Activated T-cell treated with anti-CD3 and anti-CD28 coated beads, Interleukin-2, amount 50 U/mL, for 24 hours (primary cell): ENCODE measurements around the gene GPATCH1.
A peak's percentile ranks its signal among the peaks of the same experiment; 100 is the strongest.
"Not testable (repeated sequence)": the region's sequence is repeated elsewhere in the genome, so short reads cannot be mapped to it uniquely, and the experiment has no call there.

Experiments used
- DNase-seq: peaks from one replicate; pipeline ENCODE4 v3.0.0-alpha.2; 2020
- H3K27ac Mint-ChIP-seq: 2 replicates; pipeline ENCODE4 v1.8.0; 2020; ENCODE audit warnings: mild to moderate bottlenecking, mixed read lengths
- H3K27me3 Mint-ChIP-seq: 2 replicates; pipeline ENCODE4 v1.8.0; 2020; ENCODE audit warnings: mixed read lengths
- H3K36me3 Mint-ChIP-seq: 2 replicates; pipeline ENCODE4 v1.8.0; 2020; ENCODE audit warnings: low read depth, mixed read lengths
- H3K4me1 Mint-ChIP-seq: 2 replicates; pipeline ENCODE4 v1.8.0; 2020; ENCODE audit warnings: low read depth, mixed read lengths
- H3K4me3 Mint-ChIP-seq: 2 replicates; pipeline ENCODE4 v1.8.0; 2020; ENCODE audit warnings: mild to moderate bottlenecking, moderate library complexity, mixed read lengths
- H3K9me3 Mint-ChIP-seq: 2 replicates; pipeline ENCODE4 v1.8.0; 2020; ENCODE audit warnings: mixed read lengths

Gene GPATCH1

DNA sequence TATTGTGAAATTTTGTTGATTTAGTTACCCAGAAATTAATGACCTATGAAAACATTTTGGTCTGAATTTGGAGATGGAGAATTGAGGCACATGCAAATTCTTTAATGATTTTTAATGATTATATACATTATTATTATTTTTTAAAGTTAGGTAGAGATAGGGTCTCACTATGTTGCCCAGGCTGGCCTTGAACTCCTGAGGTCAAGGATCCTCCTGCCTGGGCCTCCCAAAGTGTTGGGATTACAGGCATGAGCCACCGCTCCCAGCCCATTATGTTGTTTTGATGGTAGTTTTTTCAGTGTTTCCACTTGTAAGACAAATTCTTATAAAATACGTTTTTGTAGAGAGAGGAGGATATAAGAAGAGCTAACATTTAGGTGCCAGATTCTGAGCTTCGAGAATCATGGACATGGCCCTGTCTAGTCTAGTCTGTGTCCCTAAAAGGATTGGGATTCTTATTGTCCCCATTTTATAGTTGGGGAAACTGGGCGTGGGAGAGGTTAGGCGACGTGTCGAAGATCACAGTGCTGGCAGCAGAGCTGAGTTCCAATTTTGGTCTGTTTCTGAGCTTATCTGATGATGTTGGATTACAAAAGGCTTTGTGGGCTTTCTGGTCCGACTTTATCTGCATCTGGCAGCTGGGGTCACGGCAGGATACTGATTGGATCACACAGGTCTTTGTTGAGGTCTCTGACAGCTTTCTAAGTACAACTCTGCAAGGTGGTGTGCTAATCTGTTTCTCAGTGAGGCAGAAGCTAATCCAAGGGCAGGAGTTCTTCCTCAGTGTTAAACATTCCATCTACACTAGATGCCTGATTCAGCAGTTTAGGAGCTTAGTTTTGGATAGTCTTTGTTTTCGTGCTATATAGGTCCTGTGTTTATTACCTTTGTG lies 43.5 kb downstream of the GPATCH1 start:
- H3K27me3 Mint-ChIP-seq: no peaks in the 10 kb centered on the region

DNA sequence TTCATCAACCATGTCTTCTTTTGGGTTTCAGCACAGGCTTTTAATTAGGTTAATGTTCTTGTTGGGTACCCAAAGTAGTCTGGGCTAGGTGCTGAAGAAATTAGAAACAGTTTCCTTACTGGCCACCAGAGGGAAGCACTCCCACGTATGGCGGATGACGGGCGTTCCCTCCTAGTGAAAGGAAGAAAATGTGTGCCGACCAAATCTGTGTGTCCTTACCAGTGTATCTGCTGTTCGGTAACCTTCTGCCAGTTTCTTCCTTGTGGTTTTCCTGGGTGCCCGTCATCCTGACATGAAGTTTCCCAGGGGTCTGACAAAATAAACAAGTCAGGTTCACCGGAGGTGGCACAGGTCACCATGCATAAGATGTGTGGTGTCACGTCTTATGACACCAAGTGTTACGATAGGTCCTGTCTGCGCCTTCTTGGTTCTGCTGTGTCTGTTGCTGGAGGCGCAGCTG lies 45.0 kb downstream of the GPATCH1 start:
- H3K4me3 Mint-ChIP-seq: no peak overlapping the region
- H3K36me3 Mint-ChIP-seq: peaks cover 72% of the 10 kb centered on the region
- peaks cover 6% of the 10 kb centered on the region for H3K4me1 Mint-ChIP-seq
- no peaks in the 10 kb centered on the region for H3K9me3 Mint-ChIP-seq
- no peak overlapping the region for H3K27ac Mint-ChIP-seq
- H3K27me3 Mint-ChIP-seq: no peaks in the 10 kb centered on the region
- peak; percentile 63 for DNase-seq

More for the DNA sequence above, 43.5 kb downstream of the GPATCH1 start:
- no peak overlapping the region for H3K4me3 Mint-ChIP-seq
- no peaks in the 10 kb centered on the region for H3K9me3 Mint-ChIP-seq
- H3K4me1 Mint-ChIP-seq: peaks cover 6% of the 10 kb centered on the region
- H3K36me3 Mint-ChIP-seq: peaks cover 62% of the 10 kb centered on the region
- no peak overlapping the region for H3K27ac Mint-ChIP-seq
- DNase-seq: no peak

DNA sequence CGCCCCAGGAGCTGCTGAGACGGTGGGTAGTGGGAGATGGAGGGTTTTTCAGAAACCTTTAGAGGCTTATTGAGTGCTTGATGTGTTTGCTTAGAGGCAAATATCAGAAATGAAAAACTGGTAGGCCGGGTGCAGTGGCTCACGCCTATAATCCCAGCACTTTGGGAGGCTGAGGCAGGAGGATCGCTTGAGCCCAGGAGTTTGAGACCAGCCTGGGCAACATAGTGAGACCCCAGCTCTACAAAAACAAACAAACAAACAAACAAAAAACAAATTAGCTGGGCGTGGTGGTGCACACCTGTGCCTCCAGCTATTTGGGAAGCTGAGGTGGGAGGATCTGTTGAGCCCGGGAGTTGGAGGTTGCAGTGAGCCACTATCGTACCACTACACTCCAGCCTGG lies 45.7 kb downstream of the GPATCH1 start:
- not testable (repeated sequence) for H3K27me3 Mint-ChIP-seq, H3K4me3 Mint-ChIP-seq, H3K9me3 Mint-ChIP-seq, DNase-seq, H3K27ac Mint-ChIP-seq, H3K4me1 Mint-ChIP-seq
- peaks cover 72% of the 10 kb centered on the region for H3K36me3 Mint-ChIP-seq

DNA sequence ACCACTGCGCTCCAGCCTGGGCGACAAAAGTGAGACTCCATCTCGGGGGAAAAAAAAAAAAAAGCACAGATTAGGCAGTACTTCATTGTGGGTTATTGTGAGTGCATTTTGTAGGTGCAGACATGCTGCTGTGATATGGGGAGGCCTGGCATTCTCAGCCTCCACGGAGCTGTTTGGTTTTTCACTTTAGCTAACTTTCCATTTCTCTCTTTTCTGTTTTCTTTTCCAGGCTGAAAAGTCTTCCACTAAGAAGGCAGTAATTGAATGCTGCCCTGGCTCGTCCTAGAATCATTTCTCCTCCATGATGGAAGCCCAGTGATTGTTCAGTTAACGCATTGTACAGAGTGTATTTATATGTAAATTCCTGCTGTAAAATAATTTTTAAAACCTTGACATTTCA lies 48.9 kb downstream of the GPATCH1 start:
- Mint-ChIP-seq H3K36me3 (peaks cover 57% of the 10 kb centered on the region), H3K27me3 (no peaks in the 10 kb centered on the region), H3K27ac (peak overlapping the region; percentile 33), H3K4me3 (no peak overlapping the region), H3K4me1 (peaks cover 7% of the 10 kb centered on the region), H3K9me3 (no peaks in the 10 kb centered on the region)
- no peak for DNase-seq

DNA sequence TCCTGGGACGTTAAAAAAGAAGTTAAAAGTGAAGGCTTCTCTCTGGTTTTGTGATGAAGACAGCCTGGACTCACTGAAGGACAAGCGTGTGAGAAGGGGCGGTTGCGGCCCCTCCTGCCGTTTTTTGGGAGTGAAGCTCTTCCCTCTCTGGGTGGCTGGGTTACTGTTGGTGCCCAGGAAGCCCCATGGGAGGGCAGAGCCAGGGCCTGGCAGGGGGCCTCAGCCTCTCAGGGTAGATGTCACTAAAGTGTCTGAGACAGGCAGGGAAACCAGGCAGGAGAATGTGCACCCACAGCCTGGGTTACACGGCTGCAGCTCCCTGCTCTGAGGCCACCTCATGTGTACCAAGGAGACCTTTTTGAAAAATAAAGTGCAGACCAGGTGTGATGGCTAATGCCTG lies 49.5 kb downstream of the GPATCH1 start:
- Mint-ChIP-seq H3K9me3 (no peaks in the 10 kb centered on the region), H3K4me3 (no peak overlapping the region), H3K36me3 (peaks cover 51% of the 10 kb centered on the region), H3K27me3 (no peaks in the 10 kb centered on the region), H3K27ac (peak overlapping the region; percentile 31), H3K4me1 (peaks cover 10% of the 10 kb centered on the region)
- no peak for DNase-seq

DNA sequence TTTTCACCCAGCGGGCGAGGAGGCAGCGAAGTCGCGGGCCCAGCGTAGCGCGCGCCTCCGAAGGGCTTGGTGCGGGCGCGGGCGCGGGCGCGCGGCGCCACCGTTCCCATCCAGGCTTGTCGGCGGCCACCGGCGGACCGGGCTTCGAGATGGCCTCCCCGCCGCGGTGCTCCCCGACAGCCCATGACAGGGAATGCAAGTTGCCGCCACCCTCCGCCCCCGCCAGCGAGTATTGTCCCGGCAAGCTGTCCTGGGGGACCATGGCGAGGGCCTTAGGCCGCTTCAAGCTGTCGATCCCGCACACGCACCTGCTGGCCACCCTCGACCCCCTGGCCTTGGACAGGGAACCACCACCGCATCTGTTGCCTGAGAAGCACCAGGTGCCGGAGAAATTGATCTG lies 51.0 kb downstream of the GPATCH1 start, which contains the start of gene WDR88:
WDR88 (plus strand) TSS at position 94 of the 400 bp plus-strand sequence; CDS start at position 150, 56 bp downstream.
- Mint-ChIP-seq H3K9me3 (no peaks in the 10 kb centered on the region), H3K27me3 (no peaks in the 10 kb centered on the region), H3K4me3 (no peak within 1 kb of the TSS), H3K36me3 (peaks cover 39% of the 10 kb centered on the region), H3K27ac (peak within 1 kb of the TSS; percentile 52), H3K4me1 (peaks cover 5% of the 10 kb centered on the region)
- no peak for DNase-seq

DNA sequence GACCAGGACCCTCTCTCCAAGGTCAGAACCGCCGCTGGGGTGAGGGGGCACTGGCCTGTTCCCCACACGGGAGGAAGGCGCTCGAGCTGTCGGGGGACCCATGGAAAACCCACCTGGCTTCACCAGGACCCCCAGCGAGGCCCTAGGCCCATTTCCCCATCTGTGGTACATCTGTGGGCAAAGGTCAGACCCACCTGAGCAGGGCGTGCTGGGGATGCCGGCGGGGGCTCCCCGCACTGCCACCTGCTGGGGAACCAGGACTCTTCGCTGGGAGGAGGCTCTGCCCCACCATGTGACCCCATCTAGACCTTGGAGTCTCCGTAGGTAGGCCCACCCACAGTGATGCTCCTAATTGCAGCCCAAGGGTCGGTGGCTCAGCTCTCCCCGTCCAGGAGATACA lies 51.4 kb downstream of the GPATCH1 start:
- peaks cover 39% of the 10 kb centered on the region for H3K36me3 Mint-ChIP-seq
- DNase-seq: no peak
- peak overlapping the region; percentile 52 for H3K27ac Mint-ChIP-seq
- H3K9me3 Mint-ChIP-seq: no peaks in the 10 kb centered on the region
- H3K4me1 Mint-ChIP-seq: peaks cover 5% of the 10 kb centered on the region
- H3K27me3 Mint-ChIP-seq: no peaks in the 10 kb centered on the region
- no peak overlapping the region for H3K4me3 Mint-ChIP-seq

DNA sequence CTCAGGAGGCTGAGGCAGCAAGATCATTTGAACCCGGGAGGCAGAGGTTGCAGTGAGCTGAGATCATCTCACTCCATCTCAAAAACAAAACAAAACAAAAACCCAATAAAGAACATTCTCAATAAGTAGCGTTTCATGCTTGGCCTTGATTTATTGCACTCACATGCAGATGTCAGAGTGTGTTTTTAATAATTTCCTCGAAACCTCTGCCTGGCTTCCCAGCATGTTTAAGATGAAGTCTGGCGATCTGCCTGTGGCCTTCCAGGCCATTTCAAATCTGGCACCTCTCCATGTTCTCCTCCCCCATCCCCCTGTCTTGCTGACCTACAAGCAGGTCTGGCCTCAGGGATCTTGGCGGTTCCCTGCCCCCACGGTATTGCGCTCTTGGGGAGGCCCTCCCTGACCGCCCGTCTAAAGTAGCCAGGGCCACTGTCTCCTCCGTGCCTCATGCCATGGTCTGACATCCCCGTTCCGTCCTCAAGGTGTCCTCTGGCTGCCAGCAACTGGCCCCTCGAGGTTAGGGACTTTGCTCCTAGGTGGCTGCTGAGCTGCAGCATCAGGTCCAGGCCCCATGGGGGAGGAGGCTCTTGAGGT lies 52.6 kb downstream of the GPATCH1 start:
- peak overlapping the region; percentile 20 for H3K4me3 Mint-ChIP-seq
- peaks cover 32% of the 10 kb centered on the region for H3K36me3 Mint-ChIP-seq
- DNase-seq: no peak
- H3K4me1 Mint-ChIP-seq: peaks cover 5% of the 10 kb centered on the region
- no peaks in the 10 kb centered on the region for H3K27me3 Mint-ChIP-seq
- no peak overlapping the region for H3K27ac Mint-ChIP-seq
- no peaks in the 10 kb centered on the region for H3K9me3 Mint-ChIP-seq

DNA sequence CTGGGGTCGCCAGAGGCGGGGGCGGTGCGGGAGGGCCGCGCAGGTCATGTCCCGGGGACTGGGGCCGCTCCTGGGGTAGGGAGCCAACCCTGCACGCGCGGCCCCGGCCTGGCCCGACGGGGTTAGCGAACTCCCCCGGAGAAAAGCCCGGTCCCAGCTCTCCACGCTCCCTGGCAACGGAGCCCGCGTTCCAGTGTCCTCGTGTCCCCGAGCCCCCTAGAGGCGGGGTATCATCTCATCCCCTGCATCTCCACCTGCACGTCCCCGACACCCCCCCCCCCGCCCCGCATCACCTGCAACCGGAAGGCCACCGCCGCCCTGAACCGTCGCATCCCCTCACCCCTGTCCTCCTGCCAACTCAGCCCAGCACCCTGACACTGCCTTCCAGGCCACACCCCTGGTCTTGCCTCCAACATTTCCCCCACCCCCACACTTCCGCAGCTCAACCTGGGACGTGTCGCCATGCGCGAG lies 53.6 kb downstream of the GPATCH1 start:
- H3K27me3 Mint-ChIP-seq: no peaks in the 10 kb centered on the region
- H3K27ac Mint-ChIP-seq: no peak overlapping the region
- H3K4me1 Mint-ChIP-seq: peaks cover 5% of the 10 kb centered on the region
- no peaks in the 10 kb centered on the region for H3K9me3 Mint-ChIP-seq
- H3K36me3 Mint-ChIP-seq: peaks cover 23% of the 10 kb centered on the region
- peak overlapping the region; percentile 25 for H3K4me3 Mint-ChIP-seq
- peak; percentile 68 for DNase-seq

DNA sequence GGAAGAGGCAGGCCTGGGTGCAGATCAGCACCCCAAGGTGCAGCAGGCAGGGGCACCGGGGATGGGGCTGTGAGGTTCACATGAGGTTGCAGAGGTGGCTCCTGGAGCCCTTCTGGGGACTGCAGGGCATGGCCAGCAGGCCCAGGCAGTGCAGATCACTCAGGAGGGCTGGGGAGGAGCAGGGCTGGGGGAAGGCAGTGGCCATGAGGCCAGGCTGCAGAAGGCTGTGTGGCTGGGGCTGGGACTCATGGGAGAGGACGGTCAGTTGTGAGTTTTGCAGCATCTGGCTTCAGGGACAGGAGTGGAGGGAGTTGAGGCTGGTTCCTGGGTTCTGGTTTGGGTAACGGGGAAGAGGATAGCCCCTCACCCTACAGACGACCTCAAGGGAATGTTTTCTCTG lies 58.2 kb downstream of the GPATCH1 start:
- H3K36me3 Mint-ChIP-seq: no peaks in the 10 kb centered on the region
- no peak overlapping the region for H3K27ac Mint-ChIP-seq
- no peak overlapping the region for H3K4me3 Mint-ChIP-seq
- H3K9me3 Mint-ChIP-seq: no peaks in the 10 kb centered on the region
- no peaks in the 10 kb centered on the region for H3K27me3 Mint-ChIP-seq
- DNase-seq: no peak
- peaks cover 9% of the 10 kb centered on the region for H3K4me1 Mint-ChIP-seq

DNA sequence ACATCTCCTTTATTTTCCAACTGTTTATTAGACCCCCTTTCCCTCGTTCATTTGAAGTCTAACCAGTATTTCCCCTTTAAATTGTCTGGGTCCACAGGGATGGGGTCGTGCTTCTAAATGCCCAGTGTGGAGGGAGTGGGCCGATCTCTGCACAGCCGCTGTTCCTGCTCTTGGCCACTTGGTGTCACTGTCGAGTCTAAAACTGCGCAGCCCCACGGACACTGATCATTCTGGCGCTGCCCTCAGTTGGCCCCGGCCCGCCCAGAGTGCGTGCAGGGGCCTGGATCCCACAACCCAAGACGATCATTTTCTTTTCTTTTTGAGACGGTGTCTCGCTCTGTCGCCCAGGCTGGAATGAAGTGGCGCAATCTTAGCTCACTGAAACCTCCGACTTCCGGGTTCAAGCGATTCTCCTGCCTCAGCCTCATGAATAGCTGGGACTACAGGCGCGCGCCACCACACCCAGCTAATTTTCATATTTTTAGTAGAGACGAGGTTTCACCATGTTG lies 63.0 kb downstream of the GPATCH1 start:
- DNase-seq: peak; percentile 76
- H3K27me3 Mint-ChIP-seq: no peaks in the 10 kb centered on the region
- peaks cover 4% of the 10 kb centered on the region for H3K4me1 Mint-ChIP-seq
- no peaks in the 10 kb centered on the region for H3K36me3 Mint-ChIP-seq
- no peak overlapping the region for H3K27ac Mint-ChIP-seq
- H3K9me3 Mint-ChIP-seq: no peaks in the 10 kb centered on the region
- no peak overlapping the region for H3K4me3 Mint-ChIP-seq

DNA sequence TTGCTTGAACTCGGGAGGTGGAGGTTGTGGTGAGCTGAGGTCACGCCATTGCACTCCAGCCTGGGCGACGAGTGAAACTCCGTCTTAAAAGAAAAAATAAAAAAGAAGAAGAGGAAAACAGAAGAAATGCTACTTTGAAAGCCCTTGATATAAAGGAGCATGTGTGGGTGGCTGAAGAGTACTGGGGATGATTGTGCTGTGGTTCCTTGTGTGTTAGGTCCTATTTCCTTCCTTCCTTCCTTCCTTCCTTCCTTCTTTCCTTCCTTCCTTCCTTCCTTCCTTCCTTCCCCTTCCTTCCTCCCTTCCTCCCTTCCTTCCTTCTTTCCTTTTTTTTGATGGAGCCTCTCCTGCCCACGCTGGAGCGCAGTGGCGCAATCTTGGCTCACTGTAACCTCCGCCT lies 65.2 kb downstream of the GPATCH1 start:
- no peak for DNase-seq
- Mint-ChIP-seq H3K4me1 (peaks cover 4% of the 10 kb centered on the region), H3K36me3 (no peaks in the 10 kb centered on the region), H3K9me3 (no peaks in the 10 kb centered on the region), H3K27ac (no peak overlapping the region), H3K27me3 (no peaks in the 10 kb centered on the region), H3K4me3 (no peak overlapping the region)

DNA sequence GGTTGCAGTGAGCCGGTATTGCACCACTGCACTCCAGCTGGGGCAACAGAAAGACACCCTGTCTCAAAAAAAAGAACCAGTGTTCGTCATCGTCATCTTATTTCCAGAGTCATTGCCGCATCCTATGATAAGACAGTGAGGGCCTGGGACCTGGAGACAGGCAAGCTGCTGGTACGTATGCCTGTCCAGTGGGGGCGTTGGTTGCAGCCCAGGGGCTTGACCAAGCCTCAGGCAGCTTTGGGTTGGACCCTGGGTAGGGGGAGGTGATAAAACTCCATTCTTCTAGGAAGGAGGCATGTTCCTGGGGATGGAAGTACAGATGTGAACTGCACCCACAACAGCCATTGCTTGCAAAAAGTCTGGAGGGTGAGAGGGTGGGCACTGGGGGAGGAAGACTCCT lies 66.6 kb downstream of the GPATCH1 start:
- Mint-ChIP-seq H3K27ac (no peak overlapping the region), H3K27me3 (no peaks in the 10 kb centered on the region), H3K9me3 (no peaks in the 10 kb centered on the region), H3K4me3 (no peak overlapping the region), H3K36me3 (no peaks in the 10 kb centered on the region), H3K4me1 (peaks cover 4% of the 10 kb centered on the region)
- DNase-seq: no peak

DNA sequence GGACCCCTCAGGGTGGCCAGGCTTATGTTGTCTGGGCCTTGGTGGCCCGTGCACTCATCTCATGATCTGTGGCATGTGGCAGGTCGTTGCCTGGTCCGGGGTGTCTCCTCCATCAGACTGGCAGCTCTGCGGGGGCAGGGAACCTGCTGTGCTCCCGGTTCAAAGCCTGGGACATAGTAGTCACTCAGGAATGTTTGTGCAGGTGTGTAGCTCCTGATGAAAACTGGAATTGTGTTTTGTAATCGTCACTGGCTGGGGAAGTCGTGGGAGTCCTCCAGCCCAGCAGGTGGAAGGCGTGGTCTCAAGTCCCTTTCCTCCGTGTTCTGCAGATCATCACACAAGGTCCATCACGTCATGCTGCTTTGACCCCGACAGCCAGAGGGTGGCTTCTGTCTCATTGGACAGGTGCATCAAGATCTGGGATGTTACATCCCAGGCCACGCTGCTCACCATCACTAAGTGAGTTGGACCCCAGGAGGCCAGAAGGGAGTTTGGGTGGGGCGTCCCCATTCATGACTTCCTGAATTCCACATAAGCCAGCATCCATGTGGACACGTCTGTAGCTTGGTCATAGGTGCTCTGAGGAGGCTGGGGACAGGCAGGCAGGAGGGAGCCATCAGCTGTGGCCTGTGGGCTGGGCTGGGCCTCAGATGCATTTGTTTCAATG lies 70.0 kb downstream of the GPATCH1 start:
- no peaks in the 10 kb centered on the region for H3K36me3 Mint-ChIP-seq
- H3K4me1 Mint-ChIP-seq: no peaks in the 10 kb centered on the region
- no peaks in the 10 kb centered on the region for H3K9me3 Mint-ChIP-seq
- H3K27me3 Mint-ChIP-seq: no peaks in the 10 kb centered on the region
- no peak overlapping the region for H3K4me3 Mint-ChIP-seq
- no peak overlapping the region for H3K27ac Mint-ChIP-seq
- no peak for DNase-seq
